Choroid plexus epithelial cell (primary cell): ENCODE results near the gene NETO2.
"Not testable (repeated sequence)": the region's sequence is repeated elsewhere in the genome, so short reads cannot be mapped to it uniquely, and the experiment has no call there.

Experiments used
- DNase-seq: peaks from one replicate; pipeline ENCODE4 v3.0.0-alpha.2; 2010; ENCODE audit warnings: low read depth
- H3K4me3 ChIP-seq: 2 replicates; pipeline ENCODE4 v1.5.1; 2011; ENCODE audit warnings: low read depth, mild to moderate bottlenecking, control low read depth, low read length, moderate library complexity
- CTCF ChIP-seq: conservative IDR thresholded peaks from 2 replicates; pipeline ENCODE4 v1.5.1; 2011; ENCODE audit warnings: low read depth, mild to moderate bottlenecking, control low read depth, inconsistent platforms, low read length, moderate library complexity

Gene NETO2

GRCh38 chr16:47142486-47142820, 1.3 kb downstream of the NETO2 start:
- peak; percentile 62 for DNase-seq
- peak overlapping the region; percentile 69 for H3K4me3 ChIP-seq
- no peak for TF ChIP-seq CTCF

- H3K4me3 ChIP-seq: peak overlapping the region; percentile 69
- DNase-seq: peak; percentile 92
- TF ChIP-seq CTCF: peak; percentile 99
Measured at GRCh38 chr16:47141773-47142485, 1.8 kb downstream of the NETO2 start.

GRCh38 chr16:47140686-47141085, 3.1 kb downstream of the NETO2 start:
- TF ChIP-seq CTCF: no peak
- DNase-seq: no peak

GRCh38 chr16:47139561-47140185, 4.1 kb downstream of the NETO2 start:
- TF ChIP-seq CTCF: no peak
- H3K4me3 ChIP-seq: no peak overlapping the region
- DNase-seq: peak; percentile 40

More at GRCh38 chr16:47140686-47141085, 3.1 kb downstream of the NETO2 start:
- no peak overlapping the region for H3K4me3 ChIP-seq

- not testable (repeated sequence) for DNase-seq, H3K4me3 ChIP-seq
Measured at GRCh38 chr16:47137925-47138324, 5.8 kb downstream of the NETO2 start.

- peak; percentile 43 for DNase-seq
- H3K4me3 ChIP-seq: no peak overlapping the region
- no peak for TF ChIP-seq CTCF
Measured at GRCh38 chr16:47136099-47136842, 7.5 kb downstream of the NETO2 start.

GRCh38 chr16:47134550-47134949, 9.2 kb downstream of the NETO2 start:
- DNase-seq: no peak

More at GRCh38 chr16:47134550-47134949, 9.2 kb downstream of the NETO2 start:
- no peak for TF ChIP-seq CTCF
- no peak overlapping the region for H3K4me3 ChIP-seq
